Measurements from ENCODE around the gene CDH23.

The CDH23 gene

DNA sequence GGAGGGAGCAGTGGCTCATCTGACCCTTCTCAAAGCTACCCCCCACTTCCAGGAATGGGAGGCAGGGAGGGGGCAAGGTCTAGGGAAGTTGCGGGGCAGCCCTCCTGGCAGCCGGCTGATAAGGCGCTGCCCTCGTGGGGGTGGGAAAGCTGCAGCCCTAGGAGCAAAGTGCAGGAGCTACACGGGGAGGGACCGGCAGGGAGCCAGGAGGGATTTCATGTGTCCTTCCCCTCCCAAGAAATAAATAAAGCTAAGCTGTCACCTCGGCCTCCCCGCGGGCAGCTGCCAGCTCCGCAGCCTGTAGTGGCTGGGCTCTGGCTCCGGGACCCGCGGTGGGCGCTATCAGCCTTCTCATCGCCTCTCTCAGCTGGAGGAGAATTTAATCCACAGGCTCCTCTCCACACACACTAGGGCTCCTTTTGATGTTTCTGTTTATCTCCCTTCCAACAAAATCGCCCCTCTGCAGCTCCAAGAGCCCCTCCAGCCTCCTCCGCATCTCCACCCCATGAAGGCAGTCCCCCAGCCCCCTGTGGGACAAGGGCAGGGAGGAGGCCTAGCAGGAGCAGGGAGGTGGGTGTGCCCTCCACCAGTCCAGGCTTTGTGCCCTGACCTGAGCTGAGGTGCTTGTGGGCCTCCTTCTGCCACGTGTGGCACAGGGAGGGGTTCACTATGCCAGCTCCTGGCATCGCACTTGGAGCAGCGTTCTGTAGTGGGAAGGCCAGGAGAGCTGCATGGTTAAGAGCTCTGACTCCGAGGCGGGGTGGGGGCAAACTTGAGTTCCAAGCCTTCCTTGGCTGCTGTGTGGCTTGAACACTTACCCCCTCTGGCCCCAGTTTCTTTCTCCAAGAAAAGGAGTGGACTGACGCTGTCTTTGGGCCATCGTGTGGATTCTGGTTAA, 242.4 kb downstream of the CDH23 start:
- H3K4me1 Mint-ChIP-seq = peaks cover 7% of the 10 kb centered on the region
- ATAC-seq (no peak), DNase-seq (ENCODE audit: low spot score in 2 of 2) (no peak)
- H3K36me3 Mint-ChIP-seq = no peaks in the 10 kb centered on the region
- H3K4me3 Mint-ChIP-seq = no peak overlapping the region
- no peak overlapping the region for H3K27ac Mint-ChIP-seq
- H3K9me3 Mint-ChIP-seq = no peaks in the 10 kb centered on the region

DNA sequence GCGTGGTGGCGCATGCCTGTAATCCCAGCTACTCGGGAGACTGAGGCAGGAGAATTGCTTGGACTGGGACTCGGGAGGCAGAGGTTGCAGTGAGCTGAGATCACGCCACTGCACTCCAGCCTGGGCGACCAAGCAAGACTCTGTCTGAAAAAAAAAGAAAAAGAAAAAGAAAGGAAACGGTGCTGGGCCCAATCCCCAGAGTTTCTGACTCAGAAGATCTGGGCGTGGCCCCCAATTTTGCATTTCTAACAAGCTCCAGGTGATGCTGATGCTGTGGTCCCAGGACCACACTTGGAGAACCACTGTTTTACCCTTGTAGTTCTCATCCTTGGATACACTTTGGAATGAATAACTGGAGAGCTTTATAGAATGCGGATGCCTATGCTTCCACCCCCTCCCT, 243.9 kb downstream of the CDH23 start:
- ATAC-seq (no peak), DNase-seq (ENCODE audit: low spot score in 2 of 2) (no peak)
- Mint-ChIP-seq H3K36me3 (no peaks in the 10 kb centered on the region), H3K4me1 (peaks cover 7% of the 10 kb centered on the region), H3K4me3 (no peak overlapping the region), H3K27ac (no peak overlapping the region), H3K9me3 (no peaks in the 10 kb centered on the region)

GRCh38 chr10:71641449-71641848, 244.7 kb downstream of the CDH23 start:
- H3K27ac Mint-ChIP-seq = no peak overlapping the region

GRCh38 chr10:71641986-71642385, 245.3 kb downstream of the CDH23 start:
- H3K27ac Mint-ChIP-seq = no peak overlapping the region
- peaks cover 7% of the 10 kb centered on the region for H3K4me1 Mint-ChIP-seq
- no peak for DNase-seq (ENCODE audit: low spot score in 2 of 2)
- no peaks in the 10 kb centered on the region for H3K36me3 Mint-ChIP-seq
- no peak overlapping the region for H3K4me3 Mint-ChIP-seq
- no peaks in the 10 kb centered on the region for H3K9me3 Mint-ChIP-seq
- ATAC-seq = no peak

More at GRCh38 chr10:71641449-71641848, 244.7 kb downstream of the CDH23 start:
- DNase-seq (ENCODE audit: low spot score in 2 of 2) = no peak
- Mint-ChIP-seq H3K9me3 (no peaks in the 10 kb centered on the region), H3K4me1 (peaks cover 7% of the 10 kb centered on the region), H3K36me3 (no peaks in the 10 kb centered on the region), H3K4me3 (no peak overlapping the region)
- ATAC-seq = no peak

DNA sequence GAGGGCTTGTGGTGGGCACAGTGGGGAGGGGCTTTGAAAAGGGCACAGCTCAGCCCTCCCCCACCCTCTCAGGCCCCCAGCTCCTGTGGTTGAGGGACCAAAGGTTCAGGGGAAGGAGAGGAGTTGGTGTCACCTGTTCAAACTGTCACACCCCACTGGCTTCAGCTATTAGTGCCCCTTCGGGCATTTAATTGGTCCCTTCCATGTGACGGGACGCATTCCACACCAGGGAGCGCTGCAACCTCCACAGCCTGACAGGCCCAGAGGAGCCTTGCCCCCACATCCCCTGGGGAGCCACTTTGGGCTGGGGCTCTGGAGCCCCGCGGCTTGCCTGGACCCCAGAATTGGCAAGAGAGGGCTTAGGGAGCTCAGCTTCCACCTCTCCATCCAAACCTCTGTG, 247.2 kb downstream of the CDH23 start:
- Mint-ChIP-seq H3K27ac (no peak overlapping the region), H3K4me3 (no peak overlapping the region), H3K4me1 (no peaks in the 10 kb centered on the region), H3K36me3 (no peaks in the 10 kb centered on the region), H3K9me3 (no peaks in the 10 kb centered on the region)
- DNase-seq (ENCODE audit: low spot score in 2 of 2) = no peak
- no peak for ATAC-seq

DNA sequence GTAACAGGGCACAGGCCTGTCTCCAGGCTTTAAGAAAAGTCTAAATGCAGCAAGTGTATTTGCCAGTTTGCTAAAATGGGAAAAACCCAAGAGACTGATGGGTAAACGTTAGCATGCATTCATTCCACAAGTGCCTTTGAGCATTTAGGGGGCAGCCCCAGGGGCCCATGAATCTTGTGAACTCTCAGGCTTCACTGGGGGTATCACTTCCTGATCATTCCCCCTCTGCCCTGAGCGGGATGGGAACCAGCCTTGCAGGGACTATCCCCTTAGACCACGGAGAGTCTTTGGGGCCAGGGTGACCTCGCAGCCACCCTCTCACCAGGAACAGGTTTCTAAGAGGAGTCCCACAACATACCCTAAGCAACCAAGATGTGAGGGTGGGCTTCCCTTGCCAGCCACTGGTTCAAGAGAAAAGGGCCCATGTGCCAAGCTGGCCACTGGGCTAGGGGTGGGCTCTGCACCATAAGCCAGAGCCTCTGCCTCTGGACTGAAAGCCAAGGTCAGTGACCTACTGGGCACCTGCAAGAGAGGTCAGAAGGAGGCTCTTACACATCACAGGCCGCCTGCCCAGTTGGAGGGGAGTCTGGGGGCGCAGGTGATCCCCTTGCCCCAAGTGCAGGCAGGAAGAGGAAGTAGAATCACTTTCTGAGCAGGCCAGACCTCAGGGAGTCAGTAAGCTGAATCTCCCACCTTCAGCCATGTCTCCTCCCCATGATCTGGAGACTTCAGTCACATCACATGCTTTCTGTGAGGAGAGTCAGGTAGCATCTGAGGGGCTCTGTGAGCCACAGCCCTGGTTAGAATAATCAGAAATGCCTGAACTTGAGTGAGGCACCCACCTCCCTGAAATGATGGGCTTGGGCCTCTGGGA, 247.8 kb downstream of the CDH23 start:
- H3K9me3 Mint-ChIP-seq = no peaks in the 10 kb centered on the region
- no peaks in the 10 kb centered on the region for H3K4me1 Mint-ChIP-seq
- ATAC-seq (no peak), DNase-seq (ENCODE audit: low spot score in 2 of 2) (no peak)
- H3K4me3 Mint-ChIP-seq = no peak overlapping the region
- H3K36me3 Mint-ChIP-seq = no peaks in the 10 kb centered on the region
- H3K27ac Mint-ChIP-seq = no peak overlapping the region

DNA sequence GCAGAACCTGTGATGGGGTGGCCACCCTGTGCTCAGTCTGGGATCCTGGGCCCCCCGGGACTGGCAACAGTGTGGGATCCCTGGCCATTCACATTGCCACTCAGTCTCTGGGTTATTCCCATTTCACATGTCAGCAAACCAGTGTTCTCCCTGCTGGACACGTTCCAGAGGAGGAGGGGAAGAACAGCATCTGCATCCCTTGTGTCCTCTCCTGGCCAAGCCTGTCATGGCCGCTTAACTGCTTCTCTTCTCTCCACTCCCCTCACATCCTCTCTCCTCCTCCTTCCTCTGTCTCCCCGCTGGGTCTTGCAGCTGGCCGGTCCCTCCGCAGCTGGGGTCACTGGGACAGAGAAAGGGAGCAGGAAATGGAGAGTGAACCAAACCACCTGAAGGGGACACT, 248.5 kb downstream of the CDH23 start:
- DNase-seq (ENCODE audit: low spot score in 2 of 2) (no peak), ATAC-seq (no peak)
- Mint-ChIP-seq H3K4me1 (no peaks in the 10 kb centered on the region), H3K9me3 (no peaks in the 10 kb centered on the region), H3K27ac (no peak overlapping the region), H3K4me3 (no peak overlapping the region), H3K36me3 (no peaks in the 10 kb centered on the region)

GRCh38 chr10:71646037-71646436, 249.3 kb downstream of the CDH23 start:
- no peak overlapping the region for H3K4me3 Mint-ChIP-seq
- H3K36me3 Mint-ChIP-seq = no peaks in the 10 kb centered on the region
- DNase-seq (ENCODE audit: low spot score in 2 of 2) (no peak), ATAC-seq (no peak)
- H3K27ac Mint-ChIP-seq = no peak overlapping the region
- no peaks in the 10 kb centered on the region for H3K4me1 Mint-ChIP-seq
- no peaks in the 10 kb centered on the region for H3K9me3 Mint-ChIP-seq

DNA sequence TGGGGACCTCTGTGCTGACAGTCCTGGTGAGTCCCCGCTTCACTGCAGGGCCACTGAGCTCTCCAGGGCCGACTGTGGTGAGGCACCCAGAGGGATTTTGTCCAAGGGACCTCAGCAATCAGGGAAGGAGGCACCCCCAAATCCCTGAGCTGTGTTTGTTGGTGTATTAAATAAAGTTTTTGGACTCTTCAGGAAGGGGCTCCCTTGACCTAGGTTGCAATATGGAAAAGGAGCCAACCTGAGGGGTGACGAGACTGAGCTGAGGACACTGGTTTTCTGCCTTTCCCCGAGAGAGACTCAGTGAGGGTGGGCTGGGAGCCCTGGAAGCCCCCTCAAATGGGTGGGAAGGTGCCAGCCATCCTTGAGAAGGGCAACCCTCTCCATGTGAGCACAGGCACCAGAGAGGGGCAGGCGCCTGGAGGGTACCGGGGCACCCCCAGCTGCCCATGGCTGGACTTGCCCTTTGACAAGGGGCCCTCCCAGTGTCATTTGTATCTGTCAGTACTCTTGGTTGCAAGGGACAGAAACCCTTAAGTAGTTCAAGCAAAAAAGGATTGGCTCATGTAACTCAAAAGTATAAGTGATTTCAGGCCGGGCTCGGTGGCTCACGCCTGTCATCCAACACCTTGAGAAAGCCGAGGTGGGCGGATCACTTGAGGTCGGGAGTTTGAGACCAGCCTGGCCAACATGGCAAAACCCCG, 250.0 kb downstream of the CDH23 start:
- ATAC-seq (no peak), DNase-seq (ENCODE audit: low spot score in 2 of 2) (no peak)
- Mint-ChIP-seq H3K4me1 (no peaks in the 10 kb centered on the region), H3K4me3 (no peak overlapping the region), H3K27ac (no peak overlapping the region), H3K36me3 (no peaks in the 10 kb centered on the region), H3K9me3 (no peaks in the 10 kb centered on the region)

DNA sequence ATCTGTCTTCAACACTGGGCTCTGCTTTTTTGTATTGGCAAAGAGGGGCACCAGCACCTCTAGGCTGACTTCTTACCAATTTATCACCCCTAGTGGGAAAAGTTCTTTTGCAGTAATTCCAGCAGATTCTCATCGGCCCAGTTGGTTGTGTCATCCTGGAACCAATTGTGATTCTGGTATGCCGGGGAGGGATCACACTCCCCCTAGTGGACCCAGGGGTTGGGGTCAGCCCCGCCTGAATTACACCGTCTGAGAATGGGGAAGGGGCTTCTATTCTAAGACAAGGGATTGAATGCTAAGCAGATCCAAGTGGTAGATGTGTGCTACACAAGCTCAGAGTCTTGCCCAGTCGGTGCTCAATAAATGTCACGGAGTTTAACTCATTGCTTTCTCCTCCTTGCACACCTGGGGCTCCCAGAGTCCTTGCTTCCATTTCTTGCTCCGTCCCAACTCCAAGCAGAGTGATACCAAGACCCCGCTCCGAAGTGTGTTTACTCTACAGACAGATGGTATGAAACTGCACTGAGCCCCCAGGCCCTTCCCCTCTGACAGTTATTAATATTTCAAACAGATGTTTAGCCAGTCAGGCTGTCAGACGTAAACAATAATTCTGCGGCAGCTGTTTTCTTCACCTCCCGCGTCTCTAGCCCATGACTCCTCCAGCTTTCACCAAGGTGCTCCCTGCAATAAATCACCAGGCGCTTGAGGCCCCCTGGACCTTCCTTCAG, 251.0 kb downstream of the CDH23 start:
- peak overlapping the region; percentile 12 for H3K27ac Mint-ChIP-seq
- H3K36me3 Mint-ChIP-seq = no peaks in the 10 kb centered on the region
- no peaks in the 10 kb centered on the region for H3K4me1 Mint-ChIP-seq
- no peak overlapping the region for H3K4me3 Mint-ChIP-seq
- DNase-seq (ENCODE audit: low spot score in 2 of 2) = no peak
- H3K9me3 Mint-ChIP-seq = no peaks in the 10 kb centered on the region
- ATAC-seq = no peak

GRCh38 chr10:71648254-71648932, 251.7 kb downstream of the CDH23 start:
- no peaks in the 10 kb centered on the region for H3K36me3 Mint-ChIP-seq
- ATAC-seq (no peak), DNase-seq (ENCODE audit: low spot score in 2 of 2) (no peak)
- H3K9me3 Mint-ChIP-seq = no peaks in the 10 kb centered on the region
- no peaks in the 10 kb centered on the region for H3K4me1 Mint-ChIP-seq
- no peak overlapping the region for H3K4me3 Mint-ChIP-seq
- peak overlapping the region; percentile 12 for H3K27ac Mint-ChIP-seq

- Mint-ChIP-seq H3K36me3 (no peaks in the 10 kb centered on the region), H3K4me1 (no peaks in the 10 kb centered on the region), H3K4me3 (no peak overlapping the region), H3K27ac (no peak overlapping the region), H3K9me3 (no peaks in the 10 kb centered on the region)
- ATAC-seq (no peak), DNase-seq (ENCODE audit: low spot score in 2 of 2) (no peak)
Measured at GRCh38 chr10:71648933-71649320, 252.2 kb downstream of the CDH23 start.

GRCh38 chr10:71649631-71650030, 252.9 kb downstream of the CDH23 start:
- no peaks in the 10 kb centered on the region for H3K9me3 Mint-ChIP-seq
- ATAC-seq = no peak
- no peak overlapping the region for H3K4me3 Mint-ChIP-seq
- no peak for DNase-seq (ENCODE audit: low spot score in 2 of 2)
- H3K27ac Mint-ChIP-seq = no peak overlapping the region
- no peaks in the 10 kb centered on the region for H3K4me1 Mint-ChIP-seq
- H3K36me3 Mint-ChIP-seq = no peaks in the 10 kb centered on the region

- no peaks in the 10 kb centered on the region for H3K36me3 Mint-ChIP-seq
- no peak for ATAC-seq
- no peak overlapping the region for H3K27ac Mint-ChIP-seq
- no peaks in the 10 kb centered on the region for H3K9me3 Mint-ChIP-seq
- H3K4me1 Mint-ChIP-seq = peaks cover under 1% of the 10 kb centered on the region
- no peak for DNase-seq (ENCODE audit: low spot score in 2 of 2)
- no peak overlapping the region for H3K4me3 Mint-ChIP-seq
Measured at GRCh38 chr10:71650397-71650796, 253.7 kb downstream of the CDH23 start.

Data from stimulated activated effector memory CD8-positive, alpha-beta T cell treated with anti-CD3 and anti-CD28 coated beads, Interleukin-12 subunit alpha, Interleukin-12 subunit beta, amount 100 ng/mL, for 72 hours (primary cell).